MCF 10A (cell line): ENCODE data around the gene HFM1. TPM values are rescaled to one million over a fixed set of nuclear protein-coding genes. Genes with fewer than 3 reads are reported as not detected.

Experiments used
- BruUV-seq: library from RNA; stranded (reverse); fragments of 400-500 nt; replicated peaks from 2 replicates; lab custom pipeline; 2021; lab: Mats Ljungman, UMichigan
- CTCF ChIA-PET: fragments of 300-600 bp; sonication (Branson Sonifier 250); formaldehyde crosslinking; extraction: SDS; loops from one replicate; lab custom pipeline; 2021; ENCODE audit warnings: antibody characterized with exemption, inconsistent platforms; lab: Yijun Ruan, JAX
- POLR2A ChIA-PET: fragments of 300-600, 350-650 bp; sonication (Branson Sonifier 250); formaldehyde crosslinking; extraction: SDS; loops from one replicate; lab custom pipeline; 2020; ENCODE audit warnings: antibody characterized with exemption, inconsistent platforms; lab: Yijun Ruan, JAX
- DNase-seq: peaks from one replicate; pipeline ENCODE4 v3.0.0-alpha.2; 2018; ENCODE audit not compliant: unreplicated experiment
- H3K27ac Mint-ChIP-seq: one replicate; pipeline ENCODE4 v1.8.0; 2022; ENCODE audit warnings: mild to moderate bottlenecking, low read depth, mixed read lengths; ENCODE audit not compliant: unreplicated experiment
- H3K27me3 Mint-ChIP-seq: one replicate; pipeline ENCODE4 v1.8.0; 2022; ENCODE audit warnings: mixed read lengths; ENCODE audit not compliant: insufficient read depth, unreplicated experiment
- H3K36me3 Mint-ChIP-seq: one replicate; pipeline ENCODE4 v1.8.0; 2022; ENCODE audit warnings: mild to moderate bottlenecking, moderate library complexity, mixed read lengths; ENCODE audit not compliant: insufficient read depth, unreplicated experiment
- H3K4me1 Mint-ChIP-seq: one replicate; pipeline ENCODE4 v1.8.0; 2022; ENCODE audit warnings: mixed read lengths; ENCODE audit not compliant: insufficient read depth, unreplicated experiment
- H3K4me3 Mint-ChIP-seq: one replicate; pipeline ENCODE4 v1.8.0; 2022; ENCODE audit warnings: mild to moderate bottlenecking, moderate library complexity, mixed read lengths; ENCODE audit not compliant: unreplicated experiment
- H3K9me3 Mint-ChIP-seq: one replicate; pipeline ENCODE4 v1.8.0; 2022; ENCODE audit warnings: mixed read lengths; ENCODE audit not compliant: unreplicated experiment
- intact Hi-C: fragments of 100-400 bp; cut with micrococcal nuclease; formaldehyde crosslinking; loops from 2 replicates; pipeline ENCODE4 v1.14.1; 2022
- total RNA-seq: library from RNA; stranded (reverse); gene quantifications from 2 replicates; pipeline ENCODE4 v1.2.3, GENCODE V29; 2022
- TF ChIP-seq, protein P1 (sequence below): fragments of 200-600 bp; IDR thresholded peaks from one replicate; pipeline ENCODE4 v1.8.0; 2022; ENCODE audit warnings: antibody characterized with exemption, mild to moderate bottlenecking; ENCODE audit not compliant: unreplicated experiment

HFM1 gene
- total RNA-seq, 1 experiment from 2014 or later = not detected

DNA sequence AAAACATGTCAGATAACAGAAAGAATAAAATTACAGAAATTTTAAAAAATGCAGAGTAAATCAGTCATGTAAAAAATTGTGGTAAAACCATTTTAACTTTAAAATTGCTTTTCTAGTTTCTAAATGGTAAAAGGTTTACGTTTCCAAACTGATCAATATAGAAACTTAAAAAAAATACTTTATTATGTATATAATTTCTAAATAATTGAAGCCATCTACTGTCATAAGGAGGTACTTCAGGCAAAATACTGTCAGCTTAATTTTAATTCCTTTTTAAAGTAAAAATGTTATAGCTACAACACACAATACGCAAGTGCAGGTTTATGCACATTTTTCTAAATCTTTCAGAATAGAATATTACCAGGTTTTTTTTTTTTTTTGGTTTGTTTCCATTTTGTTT lies 159.9 kb downstream of the HFM1 start:
- ChIA-PET POLR2A (no interaction called here), CTCF (interaction anchor here (0.7 to 3.1 kb wide), 4 partner anchors 9 to 252 kb away, joined by 3 to 29 read pairs (median 4); no protein-coding TSS in a partner anchor)
- no peak for DNase-seq
- intact Hi-C loops = loop anchor here (2.0 kb wide), 1 partner anchor 78 kb away; no protein-coding TSS in a partner anchor
- Mint-ChIP-seq H3K4me1 (no peaks in the 10 kb centered on the region), H3K27ac (no peak overlapping the region), H3K4me3 (no peak overlapping the region), H3K36me3 (no peaks in the 10 kb centered on the region), H3K9me3 (no peaks in the 10 kb centered on the region), H3K27me3 (peaks cover 40% of the 10 kb centered on the region)
- no TSS peak for BruUV-seq
- TF ChIP-seq, protein P1, sequence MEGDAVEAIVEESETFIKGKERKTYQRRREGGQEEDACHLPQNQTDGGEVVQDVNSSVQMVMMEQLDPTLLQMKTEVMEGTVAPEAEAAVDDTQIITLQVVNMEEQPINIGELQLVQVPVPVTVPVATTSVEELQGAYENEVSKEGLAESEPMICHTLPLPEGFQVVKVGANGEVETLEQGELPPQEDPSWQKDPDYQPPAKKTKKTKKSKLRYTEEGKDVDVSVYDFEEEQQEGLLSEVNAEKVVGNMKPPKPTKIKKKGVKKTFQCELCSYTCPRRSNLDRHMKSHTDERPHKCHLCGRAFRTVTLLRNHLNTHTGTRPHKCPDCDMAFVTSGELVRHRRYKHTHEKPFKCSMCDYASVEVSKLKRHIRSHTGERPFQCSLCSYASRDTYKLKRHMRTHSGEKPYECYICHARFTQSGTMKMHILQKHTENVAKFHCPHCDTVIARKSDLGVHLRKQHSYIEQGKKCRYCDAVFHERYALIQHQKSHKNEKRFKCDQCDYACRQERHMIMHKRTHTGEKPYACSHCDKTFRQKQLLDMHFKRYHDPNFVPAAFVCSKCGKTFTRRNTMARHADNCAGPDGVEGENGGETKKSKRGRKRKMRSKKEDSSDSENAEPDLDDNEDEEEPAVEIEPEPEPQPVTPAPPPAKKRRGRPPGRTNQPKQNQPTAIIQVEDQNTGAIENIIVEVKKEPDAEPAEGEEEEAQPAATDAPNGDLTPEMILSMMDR = no peak

GRCh38 chr1:91243171-91243570 lies 161.5 kb downstream of the HFM1 start:
- POLR2A ChIA-PET = no interaction called here
- H3K27ac Mint-ChIP-seq = no peak overlapping the region
- CTCF ChIA-PET = interaction anchor here (0.7 to 3.1 kb wide), 4 partner anchors 11 to 1198 kb away, joined by 3 to 29 read pairs (median 4); no protein-coding TSS in a partner anchor

GRCh38 chr1:91234181-91234580 lies 170.5 kb downstream of the HFM1 start:
- intact Hi-C loops = no loop called here
- ChIA-PET CTCF (interaction anchor here (0.7 kb wide), 1 partner anchor 68 kb away, joined by 3 read pairs; no protein-coding TSS in a partner anchor), POLR2A (no interaction called here)
- DNase-seq = no peak
- H3K4me1 Mint-ChIP-seq = no peaks in the 10 kb centered on the region
- TF ChIP-seq, protein P1 = no peak
- no peak overlapping the region for H3K27ac Mint-ChIP-seq
- H3K9me3 Mint-ChIP-seq = no peaks in the 10 kb centered on the region
- BruUV-seq = no TSS peak
- no peaks in the 10 kb centered on the region for H3K36me3 Mint-ChIP-seq
- H3K27me3 Mint-ChIP-seq = peaks cover 10% of the 10 kb centered on the region
- H3K4me3 Mint-ChIP-seq = no peak overlapping the region

More at GRCh38 chr1:91243171-91243570, 161.5 kb downstream of the HFM1 start:
- no TSS peak for BruUV-seq
- H3K9me3 Mint-ChIP-seq = no peaks in the 10 kb centered on the region
- peaks cover 32% of the 10 kb centered on the region for H3K27me3 Mint-ChIP-seq
- H3K36me3 Mint-ChIP-seq = no peaks in the 10 kb centered on the region
- DNase-seq = no peak
- TF ChIP-seq, protein P1 = no peak
- intact Hi-C loops = no loop called here
- no peaks in the 10 kb centered on the region for H3K4me1 Mint-ChIP-seq
- no peak overlapping the region for H3K4me3 Mint-ChIP-seq

DNA sequence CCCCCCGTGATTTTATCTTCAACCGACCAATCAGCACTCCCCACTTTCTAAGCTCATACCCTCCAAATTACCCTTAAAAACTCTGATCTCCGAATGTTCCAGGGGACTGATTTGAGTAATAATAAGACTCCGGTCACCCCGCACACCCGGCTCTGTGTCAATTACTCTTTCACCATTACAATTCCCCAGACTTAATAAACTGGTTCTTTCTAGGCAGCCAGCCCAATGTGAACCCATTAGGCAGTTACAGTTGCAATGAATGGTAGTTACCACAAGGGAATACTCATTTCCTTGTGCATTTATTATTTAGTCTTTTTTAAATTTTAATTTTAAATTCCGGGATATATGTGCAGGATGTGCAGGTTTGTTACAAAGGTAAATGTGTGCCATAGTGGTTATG lies 177.9 kb downstream of the HFM1 start:
- no peak for DNase-seq
- BruUV-seq = no TSS peak
- no peak overlapping the region for H3K27ac Mint-ChIP-seq
- no peaks in the 10 kb centered on the region for H3K36me3 Mint-ChIP-seq
- no peaks in the 10 kb centered on the region for H3K27me3 Mint-ChIP-seq
- intact Hi-C loops = no loop called here
- no peaks in the 10 kb centered on the region for H3K4me1 Mint-ChIP-seq
- no peak overlapping the region for H3K4me3 Mint-ChIP-seq
- POLR2A ChIA-PET = interaction anchor here (0.6 kb wide), 1 partner anchor 1222 kb away, joined by 3 read pairs; no protein-coding TSS in a partner anchor
- no peaks in the 10 kb centered on the region for H3K9me3 Mint-ChIP-seq
- TF ChIP-seq, protein P1 = no peak
- CTCF ChIA-PET = no interaction called here
